Measurements from ENCODE around the gene RABGAP1L.

Gene RABGAP1L

DNA sequence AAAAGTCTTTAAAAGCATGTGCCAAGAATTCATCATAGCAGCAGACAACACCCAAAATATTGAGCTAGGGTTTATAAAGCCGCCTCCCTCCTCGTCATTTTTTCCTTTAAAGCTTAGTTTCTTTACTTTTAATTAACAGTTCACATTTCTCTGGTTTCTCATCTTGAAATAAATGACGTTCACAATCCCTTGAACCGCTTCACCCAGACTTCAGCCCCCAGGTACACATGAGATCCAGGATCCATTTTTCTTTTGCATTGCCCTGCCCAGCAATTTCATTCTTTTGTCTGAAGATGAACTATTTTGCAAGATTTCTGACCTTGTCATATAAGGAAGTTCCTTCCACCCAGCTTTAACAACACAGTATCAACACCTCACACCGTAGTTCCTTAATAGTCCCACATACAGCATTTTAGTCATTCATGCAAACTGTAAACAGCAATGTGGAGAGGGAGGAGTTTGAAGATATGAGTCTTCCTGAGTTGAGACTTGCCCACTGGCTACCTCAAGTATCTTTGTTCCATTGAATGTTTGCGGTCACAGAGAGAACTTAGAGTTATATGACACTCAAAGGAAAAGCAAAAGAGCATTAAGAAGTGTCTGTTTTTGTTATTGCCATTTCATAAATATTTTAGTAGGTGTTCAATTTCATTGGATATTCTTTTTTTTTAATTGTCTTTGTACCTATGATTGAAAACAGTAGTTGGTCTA, 805.1 kb downstream of the RABGAP1L start:
- Histone ChIP-seq H3K36me3 (ENCODE audit: control insufficient read depth in 2 of 2, insufficient read depth in 1 of 2, low read length in 2 of 2) (no peaks in the 10 kb centered on the region), H3K9me3 (ENCODE audit: control insufficient read depth, insufficient read depth, low read depth, low read length) (no peaks in the 10 kb centered on the region), H3K4me1 (ENCODE audit: control insufficient read depth, insufficient read depth, low read length) (peaks cover 17% of the 10 kb centered on the region), H3K4me3 (ENCODE audit: low read depth, low read length) (no peak overlapping the region), H3K27ac (ENCODE audit: extremely low read depth, low read depth, low read length) (no peak overlapping the region)
- CTCF ChIA-PET: interaction anchor here (0.6 to 2.5 kb wide), 4 partner anchors 18 to 234 kb away, joined by 3 to 7 read pairs (median 4); no protein-coding TSS in a partner anchor
- peak; percentile 90 for TF ChIP-seq FEZF1 (tag by site-specific recombination; IDR thresholded peaks at IDR 0.05)
- TF ChIP-seq IKZF3 (tag by site-specific recombination; IDR thresholded peaks at IDR 0.05): peak; percentile 58; the same call in 1 of the 2 replicates
- TF ChIP-seq ZFP37 (tag by site-specific recombination; IDR thresholded peaks at IDR 0.05): no peak
- no peak for TF ChIP-seq YY1 (tag by site-specific recombination; IDR thresholded peaks at IDR 0.05)
- no peak for TF ChIP-seq ZNF366 (tag by site-specific recombination; conservative IDR thresholded peaks at IDR 0.05)
- TF ChIP-seq ZSCAN16 (tag by site-specific recombination; IDR thresholded peaks at IDR 0.05): no peak
- TF ChIP-seq, protein P1, sequence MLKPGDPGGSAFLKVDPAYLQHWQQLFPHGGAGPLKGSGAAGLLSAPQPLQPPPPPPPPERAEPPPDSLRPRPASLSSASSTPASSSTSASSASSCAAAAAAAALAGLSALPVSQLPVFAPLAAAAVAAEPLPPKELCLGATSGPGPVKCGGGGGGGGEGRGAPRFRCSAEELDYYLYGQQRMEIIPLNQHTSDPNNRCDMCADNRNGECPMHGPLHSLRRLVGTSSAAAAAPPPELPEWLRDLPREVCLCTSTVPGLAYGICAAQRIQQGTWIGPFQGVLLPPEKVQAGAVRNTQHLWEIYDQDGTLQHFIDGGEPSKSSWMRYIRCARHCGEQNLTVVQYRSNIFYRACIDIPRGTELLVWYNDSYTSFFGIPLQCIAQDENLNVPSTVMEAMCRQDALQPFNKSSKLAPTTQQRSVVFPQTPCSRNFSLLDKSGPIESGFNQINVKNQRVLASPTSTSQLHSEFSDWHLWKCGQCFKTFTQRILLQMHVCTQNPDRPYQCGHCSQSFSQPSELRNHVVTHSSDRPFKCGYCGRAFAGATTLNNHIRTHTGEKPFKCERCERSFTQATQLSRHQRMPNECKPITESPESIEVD (tag by site-specific recombination; IDR thresholded peaks at IDR 0.05): 0 out of 2 replicates have a peak, but pooled peaks have one; percentile 8
- POLR2A ChIA-PET: no interaction called here

GRCh38 chr1:174964972-174965361, 805.6 kb downstream of the RABGAP1L start:
- Histone ChIP-seq H3K36me3 (ENCODE audit: control insufficient read depth in 2 of 2, insufficient read depth in 1 of 2, low read length in 2 of 2) (no peaks in the 10 kb centered on the region), H3K4me3 (ENCODE audit: low read depth, low read length) (no peak overlapping the region), H3K9me3 (ENCODE audit: control insufficient read depth, insufficient read depth, low read depth, low read length) (no peaks in the 10 kb centered on the region), H3K27ac (ENCODE audit: extremely low read depth, low read depth, low read length) (no peak overlapping the region), H3K4me1 (ENCODE audit: control insufficient read depth, insufficient read depth, low read length) (peaks cover 17% of the 10 kb centered on the region)
- TF ChIP-seq ZNF280D (tag by site-specific recombination; IDR thresholded peaks at IDR 0.05): no peak
- no peak for TF ChIP-seq ZNF148 (tag by site-specific recombination; IDR thresholded peaks at IDR 0.05; ENCODE audit: borderline replicate concordance)
- no peak for TF ChIP-seq ZBTB48 (tag by site-specific recombination; IDR thresholded peaks at IDR 0.05)
- TF ChIP-seq, protein P2, sequence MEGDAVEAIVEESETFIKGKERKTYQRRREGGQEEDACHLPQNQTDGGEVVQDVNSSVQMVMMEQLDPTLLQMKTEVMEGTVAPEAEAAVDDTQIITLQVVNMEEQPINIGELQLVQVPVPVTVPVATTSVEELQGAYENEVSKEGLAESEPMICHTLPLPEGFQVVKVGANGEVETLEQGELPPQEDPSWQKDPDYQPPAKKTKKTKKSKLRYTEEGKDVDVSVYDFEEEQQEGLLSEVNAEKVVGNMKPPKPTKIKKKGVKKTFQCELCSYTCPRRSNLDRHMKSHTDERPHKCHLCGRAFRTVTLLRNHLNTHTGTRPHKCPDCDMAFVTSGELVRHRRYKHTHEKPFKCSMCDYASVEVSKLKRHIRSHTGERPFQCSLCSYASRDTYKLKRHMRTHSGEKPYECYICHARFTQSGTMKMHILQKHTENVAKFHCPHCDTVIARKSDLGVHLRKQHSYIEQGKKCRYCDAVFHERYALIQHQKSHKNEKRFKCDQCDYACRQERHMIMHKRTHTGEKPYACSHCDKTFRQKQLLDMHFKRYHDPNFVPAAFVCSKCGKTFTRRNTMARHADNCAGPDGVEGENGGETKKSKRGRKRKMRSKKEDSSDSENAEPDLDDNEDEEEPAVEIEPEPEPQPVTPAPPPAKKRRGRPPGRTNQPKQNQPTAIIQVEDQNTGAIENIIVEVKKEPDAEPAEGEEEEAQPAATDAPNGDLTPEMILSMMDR (tag by site-specific recombination; IDR thresholded peaks at IDR 0.05): 0 out of 2 replicates have a peak, but pooled peaks have one; percentile 15
- TF ChIP-seq, protein P3, sequence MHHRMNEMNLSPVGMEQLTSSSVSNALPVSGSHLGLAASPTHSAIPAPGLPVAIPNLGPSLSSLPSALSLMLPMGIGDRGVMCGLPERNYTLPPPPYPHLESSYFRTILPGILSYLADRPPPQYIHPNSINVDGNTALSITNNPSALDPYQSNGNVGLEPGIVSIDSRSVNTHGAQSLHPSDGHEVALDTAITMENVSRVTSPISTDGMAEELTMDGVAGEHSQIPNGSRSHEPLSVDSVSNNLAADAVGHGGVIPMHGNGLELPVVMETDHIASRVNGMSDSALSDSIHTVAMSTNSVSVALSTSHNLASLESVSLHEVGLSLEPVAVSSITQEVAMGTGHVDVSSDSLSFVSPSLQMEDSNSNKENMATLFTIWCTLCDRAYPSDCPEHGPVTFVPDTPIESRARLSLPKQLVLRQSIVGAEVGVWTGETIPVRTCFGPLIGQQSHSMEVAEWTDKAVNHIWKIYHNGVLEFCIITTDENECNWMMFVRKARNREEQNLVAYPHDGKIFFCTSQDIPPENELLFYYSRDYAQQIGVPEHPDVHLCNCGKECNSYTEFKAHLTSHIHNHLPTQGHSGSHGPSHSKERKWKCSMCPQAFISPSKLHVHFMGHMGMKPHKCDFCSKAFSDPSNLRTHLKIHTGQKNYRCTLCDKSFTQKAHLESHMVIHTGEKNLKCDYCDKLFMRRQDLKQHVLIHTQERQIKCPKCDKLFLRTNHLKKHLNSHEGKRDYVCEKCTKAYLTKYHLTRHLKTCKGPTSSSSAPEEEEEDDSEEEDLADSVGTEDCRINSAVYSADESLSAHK (tag by site-specific recombination; IDR thresholded peaks at IDR 0.05): peak; percentile 55; the same call in 1 of the 2 replicates
- TF ChIP-seq ZNF747 (tag by site-specific recombination; IDR thresholded peaks at IDR 0.05): no peak
- CTCF ChIA-PET: interaction anchor here (0.6 to 2.0 kb wide), 3 partner anchors 18 to 747 kb away, joined by 4 to 8 read pairs (median 7); no protein-coding TSS in a partner anchor
- POLR2A ChIA-PET: interaction anchor here (1.3 kb wide), 1 partner anchor 34 kb away, joined by 5 read pairs; no protein-coding TSS in a partner anchor

Data from HEK293 (cell line).